ENCODE measurements around the gene CACNA1E.
"Not testable (repeated sequence)": the region's sequence is repeated elsewhere in the genome, so short reads cannot be mapped to it uniquely, and the experiment has no call there.

CACNA1E gene

GRCh38 chr1:181818943-181819342, 335.6 kb downstream of the CACNA1E start:
- no peak for FAIRE-seq

DNA sequence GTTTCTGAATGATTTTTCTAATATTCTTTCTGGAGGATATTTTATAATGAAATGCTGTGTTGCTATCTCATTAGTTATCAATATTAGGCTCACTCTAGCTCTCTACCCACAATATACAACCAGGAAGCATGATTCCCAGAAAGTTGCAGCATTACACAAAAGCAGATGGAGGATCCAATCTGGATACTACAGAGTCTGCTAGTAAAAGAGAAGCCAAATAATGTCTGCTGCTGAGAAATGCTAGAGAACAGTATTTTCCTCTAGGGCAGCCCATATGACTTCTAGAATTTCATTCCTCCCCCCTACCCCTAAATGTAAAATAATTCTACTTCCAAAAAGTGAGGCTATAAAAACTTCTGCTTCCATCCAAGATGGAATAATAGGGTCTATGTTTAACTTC, 338.4 kb downstream of the CACNA1E start:
- no peak for FAIRE-seq

DNA sequence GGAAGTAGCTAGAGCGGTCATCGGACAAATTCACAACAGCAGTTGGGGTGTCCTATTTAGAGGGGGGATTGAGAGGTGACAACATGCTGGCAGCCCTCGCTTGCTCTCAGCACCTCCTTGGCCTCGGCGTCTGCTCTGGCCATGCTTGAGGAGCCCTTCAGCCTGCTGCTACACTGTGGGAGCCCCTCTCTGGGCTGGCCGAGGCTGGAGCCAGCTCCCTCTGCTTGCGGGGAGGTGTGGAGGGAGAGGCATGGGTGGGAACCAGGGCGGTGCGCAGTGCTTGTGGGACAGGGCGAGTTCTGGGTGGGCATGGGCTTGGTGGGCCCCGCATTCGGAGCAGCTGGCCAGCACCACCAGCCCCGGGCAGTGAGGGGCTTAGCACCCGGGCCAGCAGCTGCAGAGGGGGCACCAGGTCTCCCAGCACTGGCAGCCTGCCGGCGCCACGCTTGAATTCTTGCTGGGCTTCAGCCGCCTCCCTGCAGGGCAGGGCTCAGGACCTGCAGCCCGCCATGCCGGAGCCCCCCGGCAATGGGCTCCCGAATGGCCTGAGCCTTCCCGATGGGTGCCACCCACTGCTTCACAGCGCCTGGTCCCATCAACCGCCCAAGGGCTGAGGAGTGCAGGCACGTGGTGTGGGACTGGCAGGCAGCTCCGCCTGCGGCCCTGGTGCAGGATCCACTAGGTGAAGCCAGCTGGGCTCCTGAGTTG, 349.0 kb downstream of the CACNA1E start:
- FAIRE-seq: not testable (repeated sequence)

DNA sequence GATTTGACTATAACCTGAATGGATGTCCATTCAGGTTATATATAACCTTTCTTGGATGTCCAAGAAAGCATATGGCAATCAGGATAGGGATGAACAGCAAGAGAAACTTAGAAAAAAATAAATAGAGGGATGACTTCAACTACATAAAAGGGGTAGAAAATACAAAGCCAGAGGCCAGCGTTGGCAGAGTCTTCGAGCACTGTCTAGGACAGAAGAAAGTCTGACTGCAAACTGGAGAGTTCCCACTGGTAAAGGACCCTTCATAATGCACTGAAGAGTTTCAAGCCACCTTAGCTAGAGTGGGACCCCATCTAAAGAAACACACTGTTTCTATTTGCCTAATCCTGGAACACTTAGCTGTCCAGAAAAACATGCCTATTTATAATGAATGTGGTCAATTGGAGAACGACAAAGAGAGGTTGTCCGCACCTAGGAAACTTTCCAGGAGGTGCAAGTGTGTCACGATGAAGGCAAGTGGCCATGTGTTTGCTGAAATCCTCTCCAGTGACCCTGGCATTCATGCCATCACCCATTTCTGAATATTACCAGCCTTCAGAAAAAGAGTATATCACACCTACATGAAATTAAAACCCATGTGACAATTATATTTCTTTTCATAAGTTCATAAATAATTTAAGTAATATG, 362.8 kb downstream of the CACNA1E start:
- no peak for FAIRE-seq

DNA sequence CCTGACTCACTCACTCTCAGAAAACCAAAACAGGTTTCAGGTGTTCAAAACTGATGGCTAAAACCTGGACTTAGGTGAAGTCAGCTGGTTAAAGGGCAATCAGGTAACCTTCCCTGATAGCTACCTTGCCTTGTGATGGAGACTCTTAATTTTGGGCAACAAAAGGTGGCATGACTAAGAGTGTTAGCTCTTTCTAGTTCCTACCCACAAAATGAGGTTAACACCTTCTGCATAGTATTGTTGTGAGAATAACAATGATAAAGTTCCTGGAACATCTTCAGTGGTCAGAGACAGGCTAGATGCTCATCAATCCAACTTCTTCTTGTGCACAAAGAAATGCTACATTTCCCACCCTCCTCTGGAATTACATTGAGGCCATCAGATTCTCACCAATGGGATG, 363.4 kb downstream of the CACNA1E start:
- no peak for FAIRE-seq

GRCh38 chr1:181849071-181849470, 365.8 kb downstream of the CACNA1E start:
- FAIRE-seq: no peak

DNA sequence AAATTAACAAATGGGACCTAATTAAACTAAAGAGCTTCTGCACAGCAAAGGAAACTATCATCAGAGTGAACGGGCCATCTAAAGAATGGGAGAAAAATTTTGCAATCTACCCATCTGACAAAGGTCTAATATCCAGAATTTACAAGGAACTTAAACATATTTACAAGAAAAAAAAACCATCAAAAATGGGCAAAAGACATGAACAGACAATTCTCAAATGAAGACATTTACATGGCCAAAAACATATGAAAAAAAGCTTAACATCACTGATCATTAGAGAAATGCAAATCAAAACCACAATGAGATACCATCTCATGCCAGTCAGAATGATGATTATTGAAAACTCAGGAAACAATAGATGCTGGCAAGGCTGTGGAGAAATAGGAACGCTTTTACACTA, 370.9 kb downstream of the CACNA1E start:
- FAIRE-seq: not testable (repeated sequence)

DNA sequence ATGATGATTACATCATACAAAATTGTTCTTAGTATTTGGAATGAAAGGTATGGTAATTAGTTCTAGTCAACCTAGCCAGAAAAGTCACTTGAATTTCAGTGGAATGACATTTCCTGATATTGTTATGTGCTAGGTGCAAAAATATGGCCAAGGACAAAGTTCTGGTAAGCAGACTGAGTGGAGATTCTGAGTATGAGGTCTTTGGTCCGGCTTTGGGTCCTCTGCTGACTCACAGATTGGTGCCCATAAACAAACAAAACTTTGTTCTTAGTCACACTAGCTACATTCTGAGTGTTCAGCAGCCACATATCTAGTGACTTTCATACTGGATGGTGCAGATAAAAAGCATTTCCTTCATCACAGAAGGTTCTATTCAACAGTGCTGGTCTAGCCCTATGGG, 372.1 kb downstream of the CACNA1E start:
- FAIRE-seq: no peak

Measured in endometrium (tissue), 2 donors.